WTC11 (cell line): ENCODE measurements around the gene POLDIP2. TPM values are rescaled to one million over a fixed set of nuclear protein-coding genes. Genes with fewer than 3 reads are reported as not detected.

Source experiments
- ATAC-seq: fragments of 200-7000 bp; cut with Tn5 transposase; 2 replicates; pipeline ENCODE4 v1.10.0; 2021; ENCODE audit warnings: mild to moderate bottlenecking, moderate library complexity
- CTCF ChIA-PET: fragments of 300-600 bp; sonication (Branson Sonifier 250); formaldehyde crosslinking; loops from one replicate; lab custom pipeline; 2021; ENCODE audit warnings: antibody characterized with exemption; lab: Charles Lee
- POLR2A ChIA-PET: fragments of 350-600 bp; sonication (Branson Sonifier 250); formaldehyde crosslinking; loops from one replicate; lab custom pipeline; 2021; ENCODE audit warnings: antibody characterized with exemption; lab: Charles Lee
- DNase-seq: peaks from one replicate; pipeline ENCODE4 v3.0.0; 2021; ENCODE audit warnings: low spot score
- H3K27ac Mint-ChIP-seq: 2 replicates; pipeline ENCODE4 v1.8.0; 2021; ENCODE audit warnings: mixed read lengths
- H3K27me3 Mint-ChIP-seq: 2 replicates; pipeline ENCODE4 v1.8.0; 2021; ENCODE audit warnings: low read depth, mild to moderate bottlenecking, moderate library complexity, mixed read lengths
- H3K36me3 Mint-ChIP-seq: 2 replicates; pipeline ENCODE4 v1.8.0; 2021; ENCODE audit warnings: mixed read lengths
- H3K4me1 Mint-ChIP-seq: 2 replicates; pipeline ENCODE4 v1.8.0; 2022; ENCODE audit warnings: mixed read lengths
- H3K4me3 Mint-ChIP-seq: 2 replicates; pipeline ENCODE4 v1.8.0; 2021; ENCODE audit warnings: mild to moderate bottlenecking, moderate library complexity, mixed read lengths
- H3K9me3 Mint-ChIP-seq: 2 replicates; pipeline ENCODE4 v1.8.0; 2021; ENCODE audit warnings: mixed read lengths
- ELF4 ChIP-seq: sonication (generic); formaldehyde crosslinking; IDR thresholded peaks from 2 replicates; pipeline ENCODE4 v1.8.1; 2022; ENCODE audit warnings: low read depth, mild to moderate bottlenecking, moderate library complexity, missing genetic modification reagents
- ESRRA ChIP-seq: sonication (generic); formaldehyde crosslinking; IDR thresholded peaks from 2 replicates; pipeline ENCODE4 v1.8.1; 2022; ENCODE audit warnings: mild to moderate bottlenecking, missing genetic modification reagents, borderline replicate concordance
- ETV6 ChIP-seq: sonication (generic); formaldehyde crosslinking; IDR thresholded peaks from 2 replicates; pipeline ENCODE4 v1.8.1; 2022; ENCODE audit warnings: mild to moderate bottlenecking, missing genetic modification reagents
- FOXP1 ChIP-seq: sonication (generic); formaldehyde crosslinking; IDR thresholded peaks from 2 replicates; pipeline ENCODE4 v1.8.0; 2022; ENCODE audit warnings: missing genetic modification reagents, mild to moderate bottlenecking, moderate library complexity, borderline replicate concordance
- IRF1 ChIP-seq: sonication (generic); formaldehyde crosslinking; IDR thresholded peaks from 2 replicates; pipeline ENCODE4 v1.8.0; 2023; ENCODE audit warnings: missing genetic modification reagents
- KAT7 ChIP-seq: sonication (generic); formaldehyde crosslinking; IDR thresholded peaks from 2 replicates; pipeline ENCODE4 v1.8.1; 2023; ENCODE audit warnings: missing genetic modification reagents, mild to moderate bottlenecking, borderline replicate concordance
- MXD4 ChIP-seq: fragments of 250-450 bp; sonication (Bioruptor Pico); IDR thresholded peaks from 2 replicates; pipeline ENCODE4 v1.8.0; 2021; ENCODE audit warnings: mild to moderate bottlenecking, moderate library complexity, borderline replicate concordance
- NFATC4 ChIP-seq: fragments of 250-450 bp; sonication (Bioruptor Pico); IDR thresholded peaks from 2 replicates; pipeline ENCODE4 v1.9.0; 2021; ENCODE audit warnings: mild to moderate bottlenecking
- OVOL2 ChIP-seq: fragments of 250-450 bp; sonication (Bioruptor Pico); IDR thresholded peaks from 2 replicates; pipeline ENCODE4 v1.9.0; 2021; ENCODE audit warnings: mild to moderate bottlenecking, borderline replicate concordance
- SMAD3 ChIP-seq: sonication (generic); formaldehyde crosslinking; IDR thresholded peaks from 2 replicates; pipeline ENCODE4 v1.8.0; 2022; ENCODE audit warnings: missing genetic modification reagents, mild to moderate bottlenecking, borderline replicate concordance
- SOX15 ChIP-seq: fragments of 250-450 bp; sonication (Bioruptor Pico); IDR thresholded peaks from 2 replicates; pipeline ENCODE4 v1.9.0; 2021; ENCODE audit warnings: mild to moderate bottlenecking
- TEAD1 ChIP-seq: sonication (generic); formaldehyde crosslinking; IDR thresholded peaks from 2 replicates; pipeline ENCODE4 v1.8.0; 2022; ENCODE audit warnings: mild to moderate bottlenecking, missing genetic modification reagents
- USF1 ChIP-seq: sonication (generic); formaldehyde crosslinking; IDR thresholded peaks from 2 replicates; pipeline ENCODE4 v1.8.0; 2022; ENCODE audit warnings: mild to moderate bottlenecking, missing genetic modification reagents
- ZNF263 ChIP-seq: sonication (generic); formaldehyde crosslinking; IDR thresholded peaks from 2 replicates; pipeline ENCODE4 v1.8.1; 2022; ENCODE audit warnings: low read depth, mild to moderate bottlenecking, moderate library complexity, missing genetic modification reagents
- ZSCAN18 ChIP-seq: fragments of 250-450 bp; sonication (Bioruptor Pico); IDR thresholded peaks from 2 replicates; pipeline ENCODE4 v2.1.2; 2022; ENCODE audit warnings: mild to moderate bottlenecking, moderate library complexity
- total RNA-seq: library from RNA; stranded (reverse); gene quantifications from 3 replicates; pipeline ENCODE4 v1.2.3, GENCODE V29; 2021
- TF ChIP-seq, protein P1 (sequence below): sonication (generic); formaldehyde crosslinking; IDR thresholded peaks from 2 replicates; pipeline ENCODE4 v1.8.0; 2022; ENCODE audit warnings: missing genetic modification reagents
- TF ChIP-seq, protein P2 (sequence below): sonication (generic); formaldehyde crosslinking; IDR thresholded peaks from 2 replicates; pipeline ENCODE4 v1.8.0; 2023; ENCODE audit warnings: mild to moderate bottlenecking, missing genetic modification reagents
- TF ChIP-seq, protein P3 (sequence below): sonication (generic); formaldehyde crosslinking; IDR thresholded peaks from 2 replicates; pipeline ENCODE4 v1.8.1; 2023; ENCODE audit warnings: mild to moderate bottlenecking, missing genetic modification reagents
- TF ChIP-seq, protein P4 (sequence below): fragments of 200-600 bp; IDR thresholded peaks from 2 replicates; pipeline ENCODE4 v1.8.0; 2022; ENCODE audit warnings: antibody characterized with exemption
- TF ChIP-seq, protein P5 (sequence below): sonication (generic); formaldehyde crosslinking; conservative IDR thresholded peaks from 2 replicates; pipeline ENCODE4 v1.8.1; 2023; ENCODE audit warnings: mild to moderate bottlenecking, low read depth, missing genetic modification reagents, moderate library complexity
- TF ChIP-seq, protein P6 (sequence below): sonication (generic); formaldehyde crosslinking; IDR thresholded peaks from 2 replicates; pipeline ENCODE4 v1.8.1; 2023; ENCODE audit warnings: mild to moderate bottlenecking, missing genetic modification reagents, moderate library complexity

The POLDIP2 gene
- total RNA-seq, 1 experiment from 2014 or later = 85.4 TPM

DNA sequence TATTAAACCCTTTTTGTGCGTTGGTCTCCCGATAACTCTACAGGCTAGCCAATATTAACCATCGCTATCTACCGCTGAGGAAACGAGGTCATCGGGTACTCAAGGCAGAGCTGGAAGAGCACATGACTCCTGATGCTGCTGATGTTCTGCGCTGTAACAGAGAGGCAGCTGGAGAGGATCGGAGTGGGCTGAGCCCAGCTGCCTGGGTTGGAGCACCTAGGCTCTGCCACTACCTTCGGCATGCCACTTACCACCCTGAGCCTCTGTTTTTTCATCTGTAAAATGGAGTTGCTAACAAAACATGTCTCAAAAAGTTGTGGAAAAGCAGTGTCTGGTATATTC is 49.1 kb upstream of the POLDIP2 start:
- Mint-ChIP-seq H3K27me3 (peaks cover 31% of the 10 kb centered on the region), H3K27ac (peak overlapping the region; percentile 87), H3K36me3 (no peaks in the 10 kb centered on the region), H3K9me3 (no peaks in the 10 kb centered on the region), H3K4me1 (peaks cover 79% of the 10 kb centered on the region), H3K4me3 (peak overlapping the region; percentile 78)
- POLR2A ChIA-PET = no interaction called here
- DNase-seq (no peak), ATAC-seq (peak; percentile 3; the same call in 1 of the 2 replicates)
- CTCF ChIA-PET = interaction anchor here (0.6 to 3.7 kb wide), 7 partner anchors 10 to 155 kb away, joined by 4 to 62 read pairs (median 12); partner anchors contain the start of genes IFT20 and TNFAIP1
- TF ChIP-seq SOX15 (no peak), NFATC4 (CRISPR knock-in tag) (no peak), ZNF263 (CRISPR knock-in tag) (no peak), MXD4 (no peak), ETV6 (CRISPR knock-in tag) (no peak), TEAD1 (CRISPR knock-in tag) (no peak), USF1 (CRISPR knock-in tag) (peak; percentile 36; the same call in 1 of the 2 replicates), IRF1 (CRISPR knock-in tag) (no peak), ESRRA (CRISPR knock-in tag) (no peak), FOXP1 (CRISPR knock-in tag) (no peak), OVOL2 (no peak), ZSCAN18 (CRISPR knock-in tag) (no peak), SMAD3 (CRISPR knock-in tag) (0 out of 2 replicates have a peak, but pooled peaks have one; percentile 21), ELF4 (CRISPR knock-in tag) (no peak), KAT7 (CRISPR knock-in tag) (no peak)
- TF ChIP-seq, protein P1, sequence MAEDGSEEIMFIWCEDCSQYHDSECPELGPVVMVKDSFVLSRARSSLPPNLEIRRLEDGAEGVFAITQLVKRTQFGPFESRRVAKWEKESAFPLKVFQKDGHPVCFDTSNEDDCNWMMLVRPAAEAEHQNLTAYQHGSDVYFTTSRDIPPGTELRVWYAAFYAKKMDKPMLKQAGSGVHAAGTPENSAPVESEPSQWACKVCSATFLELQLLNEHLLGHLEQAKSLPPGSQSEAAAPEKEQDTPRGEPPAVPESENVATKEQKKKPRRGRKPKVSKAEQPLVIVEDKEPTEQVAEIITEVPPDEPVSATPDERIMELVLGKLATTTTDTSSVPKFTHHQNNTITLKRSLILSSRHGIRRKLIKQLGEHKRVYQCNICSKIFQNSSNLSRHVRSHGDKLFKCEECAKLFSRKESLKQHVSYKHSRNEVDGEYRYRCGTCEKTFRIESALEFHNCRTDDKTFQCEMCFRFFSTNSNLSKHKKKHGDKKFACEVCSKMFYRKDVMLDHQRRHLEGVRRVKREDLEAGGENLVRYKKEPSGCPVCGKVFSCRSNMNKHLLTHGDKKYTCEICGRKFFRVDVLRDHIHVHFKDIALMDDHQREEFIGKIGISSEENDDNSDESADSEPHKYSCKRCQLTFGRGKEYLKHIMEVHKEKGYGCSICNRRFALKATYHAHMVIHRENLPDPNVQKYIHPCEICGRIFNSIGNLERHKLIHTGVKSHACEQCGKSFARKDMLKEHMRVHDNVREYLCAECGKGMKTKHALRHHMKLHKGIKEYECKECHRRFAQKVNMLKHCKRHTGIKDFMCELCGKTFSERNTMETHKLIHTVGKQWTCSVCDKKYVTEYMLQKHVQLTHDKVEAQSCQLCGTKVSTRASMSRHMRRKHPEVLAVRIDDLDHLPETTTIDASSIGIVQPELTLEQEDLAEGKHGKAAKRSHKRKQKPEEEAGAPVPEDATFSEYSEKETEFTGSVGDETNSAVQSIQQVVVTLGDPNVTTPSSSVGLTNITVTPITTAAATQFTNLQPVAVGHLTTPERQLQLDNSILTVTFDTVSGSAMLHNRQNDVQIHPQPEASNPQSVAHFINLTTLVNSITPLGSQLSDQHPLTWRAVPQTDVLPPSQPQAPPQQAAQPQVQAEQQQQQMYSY (CRISPR knock-in tag) = no peak
- TF ChIP-seq, protein P2, sequence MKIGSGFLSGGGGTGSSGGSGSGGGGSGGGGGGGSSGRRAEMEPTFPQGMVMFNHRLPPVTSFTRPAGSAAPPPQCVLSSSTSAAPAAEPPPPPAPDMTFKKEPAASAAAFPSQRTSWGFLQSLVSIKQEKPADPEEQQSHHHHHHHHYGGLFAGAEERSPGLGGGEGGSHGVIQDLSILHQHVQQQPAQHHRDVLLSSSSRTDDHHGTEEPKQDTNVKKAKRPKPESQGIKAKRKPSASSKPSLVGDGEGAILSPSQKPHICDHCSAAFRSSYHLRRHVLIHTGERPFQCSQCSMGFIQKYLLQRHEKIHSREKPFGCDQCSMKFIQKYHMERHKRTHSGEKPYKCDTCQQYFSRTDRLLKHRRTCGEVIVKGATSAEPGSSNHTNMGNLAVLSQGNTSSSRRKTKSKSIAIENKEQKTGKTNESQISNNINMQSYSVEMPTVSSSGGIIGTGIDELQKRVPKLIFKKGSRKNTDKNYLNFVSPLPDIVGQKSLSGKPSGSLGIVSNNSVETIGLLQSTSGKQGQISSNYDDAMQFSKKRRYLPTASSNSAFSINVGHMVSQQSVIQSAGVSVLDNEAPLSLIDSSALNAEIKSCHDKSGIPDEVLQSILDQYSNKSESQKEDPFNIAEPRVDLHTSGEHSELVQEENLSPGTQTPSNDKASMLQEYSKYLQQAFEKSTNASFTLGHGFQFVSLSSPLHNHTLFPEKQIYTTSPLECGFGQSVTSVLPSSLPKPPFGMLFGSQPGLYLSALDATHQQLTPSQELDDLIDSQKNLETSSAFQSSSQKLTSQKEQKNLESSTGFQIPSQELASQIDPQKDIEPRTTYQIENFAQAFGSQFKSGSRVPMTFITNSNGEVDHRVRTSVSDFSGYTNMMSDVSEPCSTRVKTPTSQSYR (CRISPR knock-in tag) = no peak
- TF ChIP-seq, protein P3, sequence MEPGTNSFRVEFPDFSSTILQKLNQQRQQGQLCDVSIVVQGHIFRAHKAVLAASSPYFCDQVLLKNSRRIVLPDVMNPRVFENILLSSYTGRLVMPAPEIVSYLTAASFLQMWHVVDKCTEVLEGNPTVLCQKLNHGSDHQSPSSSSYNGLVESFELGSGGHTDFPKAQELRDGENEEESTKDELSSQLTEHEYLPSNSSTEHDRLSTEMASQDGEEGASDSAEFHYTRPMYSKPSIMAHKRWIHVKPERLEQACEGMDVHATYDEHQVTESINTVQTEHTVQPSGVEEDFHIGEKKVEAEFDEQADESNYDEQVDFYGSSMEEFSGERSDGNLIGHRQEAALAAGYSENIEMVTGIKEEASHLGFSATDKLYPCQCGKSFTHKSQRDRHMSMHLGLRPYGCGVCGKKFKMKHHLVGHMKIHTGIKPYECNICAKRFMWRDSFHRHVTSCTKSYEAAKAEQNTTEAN (CRISPR knock-in tag) = no peak
- TF ChIP-seq, protein P4, sequence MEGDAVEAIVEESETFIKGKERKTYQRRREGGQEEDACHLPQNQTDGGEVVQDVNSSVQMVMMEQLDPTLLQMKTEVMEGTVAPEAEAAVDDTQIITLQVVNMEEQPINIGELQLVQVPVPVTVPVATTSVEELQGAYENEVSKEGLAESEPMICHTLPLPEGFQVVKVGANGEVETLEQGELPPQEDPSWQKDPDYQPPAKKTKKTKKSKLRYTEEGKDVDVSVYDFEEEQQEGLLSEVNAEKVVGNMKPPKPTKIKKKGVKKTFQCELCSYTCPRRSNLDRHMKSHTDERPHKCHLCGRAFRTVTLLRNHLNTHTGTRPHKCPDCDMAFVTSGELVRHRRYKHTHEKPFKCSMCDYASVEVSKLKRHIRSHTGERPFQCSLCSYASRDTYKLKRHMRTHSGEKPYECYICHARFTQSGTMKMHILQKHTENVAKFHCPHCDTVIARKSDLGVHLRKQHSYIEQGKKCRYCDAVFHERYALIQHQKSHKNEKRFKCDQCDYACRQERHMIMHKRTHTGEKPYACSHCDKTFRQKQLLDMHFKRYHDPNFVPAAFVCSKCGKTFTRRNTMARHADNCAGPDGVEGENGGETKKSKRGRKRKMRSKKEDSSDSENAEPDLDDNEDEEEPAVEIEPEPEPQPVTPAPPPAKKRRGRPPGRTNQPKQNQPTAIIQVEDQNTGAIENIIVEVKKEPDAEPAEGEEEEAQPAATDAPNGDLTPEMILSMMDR = no peak
- TF ChIP-seq, protein P5, sequence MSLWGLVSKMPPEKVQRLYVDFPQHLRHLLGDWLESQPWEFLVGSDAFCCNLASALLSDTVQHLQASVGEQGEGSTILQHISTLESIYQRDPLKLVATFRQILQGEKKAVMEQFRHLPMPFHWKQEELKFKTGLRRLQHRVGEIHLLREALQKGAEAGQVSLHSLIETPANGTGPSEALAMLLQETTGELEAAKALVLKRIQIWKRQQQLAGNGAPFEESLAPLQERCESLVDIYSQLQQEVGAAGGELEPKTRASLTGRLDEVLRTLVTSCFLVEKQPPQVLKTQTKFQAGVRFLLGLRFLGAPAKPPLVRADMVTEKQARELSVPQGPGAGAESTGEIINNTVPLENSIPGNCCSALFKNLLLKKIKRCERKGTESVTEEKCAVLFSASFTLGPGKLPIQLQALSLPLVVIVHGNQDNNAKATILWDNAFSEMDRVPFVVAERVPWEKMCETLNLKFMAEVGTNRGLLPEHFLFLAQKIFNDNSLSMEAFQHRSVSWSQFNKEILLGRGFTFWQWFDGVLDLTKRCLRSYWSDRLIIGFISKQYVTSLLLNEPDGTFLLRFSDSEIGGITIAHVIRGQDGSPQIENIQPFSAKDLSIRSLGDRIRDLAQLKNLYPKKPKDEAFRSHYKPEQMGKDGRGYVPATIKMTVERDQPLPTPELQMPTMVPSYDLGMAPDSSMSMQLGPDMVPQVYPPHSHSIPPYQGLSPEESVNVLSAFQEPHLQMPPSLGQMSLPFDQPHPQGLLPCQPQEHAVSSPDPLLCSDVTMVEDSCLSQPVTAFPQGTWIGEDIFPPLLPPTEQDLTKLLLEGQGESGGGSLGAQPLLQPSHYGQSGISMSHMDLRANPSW (CRISPR knock-in tag) = no peak
- TF ChIP-seq, protein P6, sequence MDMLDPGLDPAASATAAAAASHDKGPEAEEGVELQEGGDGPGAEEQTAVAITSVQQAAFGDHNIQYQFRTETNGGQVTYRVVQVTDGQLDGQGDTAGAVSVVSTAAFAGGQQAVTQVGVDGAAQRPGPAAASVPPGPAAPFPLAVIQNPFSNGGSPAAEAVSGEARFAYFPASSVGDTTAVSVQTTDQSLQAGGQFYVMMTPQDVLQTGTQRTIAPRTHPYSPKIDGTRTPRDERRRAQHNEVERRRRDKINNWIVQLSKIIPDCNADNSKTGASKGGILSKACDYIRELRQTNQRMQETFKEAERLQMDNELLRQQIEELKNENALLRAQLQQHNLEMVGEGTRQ (CRISPR knock-in tag) = peak; percentile 68
